Fibroblast of skin of left biceps (primary cell): ENCODE data around the gene IGLON5.

ENCODE experiments used
- DNase-seq, 2 experiments: peaks; one replicate each; pipeline ENCODE4 v3.0.0-alpha.2; 2013; ENCODE audit warnings: low read depth in 2 of 2

IGLON5 gene

GRCh38 chr19:51317968-51318367 is 6.5 kb downstream of the IGLON5 start:
- DNase-seq = no peak

- DNase-seq = no peak
These were observed 7.5 kb downstream of the IGLON5 start for GRCh38 chr19:51318687-51319648.

- no peak for DNase-seq
These were observed 8.3 kb downstream of the IGLON5 start for GRCh38 chr19:51319649-51320279.

- DNase-seq = no peak
These were observed 8.8 kb downstream of the IGLON5 start for GRCh38 chr19:51320280-51320657.

- DNase-seq = no peak
These were observed 10.4 kb downstream of the IGLON5 start for GRCh38 chr19:51321799-51322198.

- DNase-seq = no peak
These were observed 12.2 kb downstream of the IGLON5 start for GRCh38 chr19:51323481-51324166.

GRCh38 chr19:51324167-51324481 is 12.7 kb downstream of the IGLON5 start:
- DNase-seq = no peak

- no peak for DNase-seq
These were observed 13.9 kb downstream of the IGLON5 start for GRCh38 chr19:51325161-51325976.

- DNase-seq = no peak
These were observed 15.0 kb downstream of the IGLON5 start for GRCh38 chr19:51326216-51327065.

- no peak for DNase-seq
These were observed 15.9 kb downstream of the IGLON5 start for GRCh38 chr19:51327066-51328001.

GRCh38 chr19:51329411-51329810 is 18.0 kb downstream of the IGLON5 start:
- DNase-seq = no peak

GRCh38 chr19:51330366-51330765 is 18.9 kb downstream of the IGLON5 start:
- DNase-seq = no peak

GRCh38 chr19:51331193-51331592 is 19.7 kb downstream of the IGLON5 start:
- no peak for DNase-seq

GRCh38 chr19:51331716-51332115 is 20.3 kb downstream of the IGLON5 start:
- DNase-seq = no peak

GRCh38 chr19:51333836-51334460 is 22.5 kb downstream of the IGLON5 start:
- no peak for DNase-seq

GRCh38 chr19:51337141-51337860 is 25.9 kb downstream of the IGLON5 start:
- no peak for DNase-seq

GRCh38 chr19:51337861-51338562 is 26.6 kb downstream of the IGLON5 start:
- DNase-seq = no peak
